ENCODE results near the gene ITGA11.

GRCh38 chr15:68258692-68259091 is 173.3 kb downstream of the ITGA11 start:
- TF ChIP-seq GATA3 (IDR thresholded peaks at IDR 0.05; ENCODE audit: low read depth, low read length) (no peak), GATA2 (IDR thresholded peaks at IDR 0.05; ENCODE audit: low read depth, low read length) (no peak)

All from SH-SY5Y (cell line).